IMR-90 (cell line): ENCODE data around the gene TMTC1. TPM values are rescaled to one million over a fixed set of nuclear protein-coding genes. Genes with fewer than 3 reads are reported as not detected.

Experiments used
- ATAC-seq: fragments of 200-7000 bp; cut with Tn5 transposase; 2 replicates; pipeline ENCODE4 v1.9.1; 2020; ENCODE audit warnings: low read depth, mild to moderate bottlenecking, moderate library complexity
- BruUV-seq: library from RNA; stranded (reverse); fragments of 400-500 nt; replicated peaks from 2 replicates; lab custom pipeline; 2021; lab: Mats Ljungman, UMichigan
- CTCF ChIA-PET: fragments of 300-600 bp; formaldehyde crosslinking; extraction: SDS; loops from one replicate; lab custom pipeline; 2021; ENCODE audit warnings: antibody characterized with exemption; lab: Yijun Ruan, JAX
- POLR2A ChIA-PET: fragments of 300-600 bp; sonication (Branson Sonifier 250); formaldehyde crosslinking; loops from one replicate; lab custom pipeline; 2022; ENCODE audit warnings: antibody characterized with exemption; ENCODE audit not compliant: unreplicated experiment; lab: Charles Lee
- DNase-seq: peaks from one replicate; pipeline ENCODE4 v3.0.0; 2013
- H2AFZ ChIP-seq: replicated peaks from 2 replicates; pipeline ENCODE3; 2013; ENCODE audit warnings: low read length, mild to moderate bottlenecking; ENCODE audit not compliant: poor library complexity
- H2AK5ac ChIP-seq: 2 replicates; pipeline ENCODE4 v1.6.1; 2013; ENCODE audit warnings: low read depth, low read length, inconsistent platforms
- H2AK9ac ChIP-seq: replicated peaks from 2 replicates; pipeline ENCODE3; 2013; ENCODE audit warnings: mild to moderate bottlenecking, low read depth, low read length, moderate library complexity; ENCODE audit not compliant: poor library complexity
- H2BK120ac ChIP-seq: 2 replicates; pipeline ENCODE4 v1.6.1; 2013; ENCODE audit warnings: low read depth, low read length, inconsistent platforms
- H2BK15ac ChIP-seq: 3 replicates; pipeline ENCODE4 v1.6.1; 2013; ENCODE audit warnings: low read depth, low read length, inconsistent platforms
- H2BK20ac ChIP-seq: 2 replicates; pipeline ENCODE4 v1.6.1; 2013; ENCODE audit warnings: low read depth, mild to moderate bottlenecking, inconsistent platforms, low read length, moderate library complexity
- H2BK5ac ChIP-seq: 2 replicates; pipeline ENCODE4 v1.6.1; 2013; ENCODE audit warnings: mild to moderate bottlenecking, low read depth, low read length, inconsistent platforms; ENCODE audit not compliant: poor library complexity, severe bottlenecking
- H3K14ac ChIP-seq: replicated peaks from 2 replicates; pipeline ENCODE4 v1.6.1; 2013; ENCODE audit warnings: low read depth, low read length, inconsistent platforms
- H3K18ac ChIP-seq: 2 replicates; pipeline ENCODE4 v1.6.1; 2013; ENCODE audit warnings: low read depth, low read length, control low read depth
- H3K23ac ChIP-seq: 2 replicates; pipeline ENCODE4 v1.6.1; 2013; ENCODE audit warnings: low read depth, low read length, inconsistent platforms
- H3K27ac ChIP-seq: 2 replicates; pipeline ENCODE4 v1.5.1; 2013; ENCODE audit warnings: mild to moderate bottlenecking, control low read depth, low read length; ENCODE audit not compliant: insufficient read depth
- H3K27me3 ChIP-seq: 2 replicates; pipeline ENCODE4 v1.6.1; 2013; ENCODE audit warnings: low read length; ENCODE audit not compliant: control insufficient read depth, insufficient read depth
- H3K36me3 ChIP-seq: 2 replicates; pipeline ENCODE4 v1.6.1; 2013; ENCODE audit warnings: low read length, mixed read lengths; ENCODE audit not compliant: control insufficient read depth, insufficient read depth
- H3K4ac ChIP-seq: 2 replicates; pipeline ENCODE4 v1.6.1; 2013; ENCODE audit warnings: low read depth, low read length, inconsistent platforms
- H3K4me1 ChIP-seq: 2 replicates; pipeline ENCODE4 v1.6.1; 2013; ENCODE audit warnings: low read length, mixed read lengths; ENCODE audit not compliant: control insufficient read depth, insufficient read depth
- H3K4me2 ChIP-seq: 2 replicates; pipeline ENCODE4 v1.6.1; 2013; ENCODE audit warnings: low read depth, mild to moderate bottlenecking, control low read depth, low read length, moderate library complexity
- H3K4me3 ChIP-seq: 2 replicates; pipeline ENCODE4 v1.5.1; 2013; ENCODE audit warnings: low read depth, mild to moderate bottlenecking, control low read depth, low read length, moderate library complexity; ENCODE audit not compliant: insufficient read depth
- H3K56ac ChIP-seq: 2 replicates; pipeline ENCODE4 v1.6.1; 2013; ENCODE audit warnings: low read length, inconsistent platforms; ENCODE audit not compliant: insufficient read depth; ENCODE audit errors: extremely low read depth
- H3K79me1 ChIP-seq, 2 experiments: 2 replicates each; pipeline ENCODE4 v1.6.1; 2013; ENCODE audit warnings: low read length in 2 of 2, inconsistent platforms in 1 of 2, low read depth in 1 of 2
- H3K9ac ChIP-seq: 2 replicates; pipeline ENCODE4 v1.6.1; 2013; ENCODE audit warnings: low read depth, low read length, control low read depth
- H3K9me1 ChIP-seq: 2 replicates; pipeline ENCODE4 v1.6.1; 2013; ENCODE audit warnings: low read length, inconsistent platforms; ENCODE audit not compliant: insufficient read depth
- H3K9me3 ChIP-seq: 2 replicates; pipeline ENCODE4 v1.6.1; 2013; ENCODE audit warnings: low read length; ENCODE audit not compliant: control insufficient read depth, insufficient read depth
- H4K20me1 ChIP-seq: 2 replicates; pipeline ENCODE4 v1.6.1; 2013; ENCODE audit warnings: low read length, inconsistent platforms; ENCODE audit not compliant: insufficient read depth
- H4K5ac ChIP-seq: 2 replicates; pipeline ENCODE4 v1.6.1; 2013; ENCODE audit warnings: mild to moderate bottlenecking, low read depth, low read length, control low read depth
- H4K8ac ChIP-seq, 2 experiments: 2 replicates each; pipeline ENCODE4 v1.6.1; 2013; ENCODE audit warnings: low read depth in 2 of 2, low read length in 2 of 2, control low read depth in 1 of 2, inconsistent platforms in 1 of 2
- H4K91ac ChIP-seq: 2 replicates; pipeline ENCODE4 v1.6.1; 2013; ENCODE audit warnings: low read depth, low read length, inconsistent platforms; ENCODE audit not compliant: insufficient read depth
- BHLHE40 ChIP-seq: fragments of 150-350 bp; IDR thresholded peaks from 2 replicates; pipeline ENCODE4 v1.6.1; 2016; ENCODE audit warnings: mild to moderate bottlenecking, low read depth, low read length
- CEBPB ChIP-seq: IDR thresholded peaks from 2 replicates; pipeline ENCODE4 v1.6.1; 2012; ENCODE audit warnings: low read depth, low read length, improper control_type of control experiment
- CHD1 ChIP-seq: IDR thresholded peaks from 2 replicates; pipeline ENCODE4 v1.6.1; 2012; ENCODE audit warnings: low read depth, low read length, improper control_type of control experiment
- CTCF ChIP-seq: conservative IDR thresholded peaks from 2 replicates; pipeline ENCODE4 v1.5.1; 2012; ENCODE audit warnings: mild to moderate bottlenecking, low read depth, low read length, improper control_type of control experiment
- ELK1 ChIP-seq: fragments of 150-350 bp; IDR thresholded peaks from 2 replicates; pipeline ENCODE4 v1.6.1; 2016; ENCODE audit warnings: low read depth, mild to moderate bottlenecking, low read length, moderate library complexity, borderline replicate concordance
- FOS ChIP-seq: fragments of 150-350 bp; IDR thresholded peaks from 2 replicates; pipeline ENCODE4 v1.6.1; 2016; ENCODE audit warnings: low read depth, low read length
- MAFK ChIP-seq: IDR thresholded peaks from 2 replicates; pipeline ENCODE4 v1.6.1; 2012; ENCODE audit warnings: low read depth, low read length, improper control_type of control experiment
- MXI1 ChIP-seq: IDR thresholded peaks from 2 replicates; pipeline ENCODE4 v1.6.1; 2012; ENCODE audit warnings: low read depth, mild to moderate bottlenecking, low read length, moderate library complexity, borderline replicate concordance
- NFE2L2 ChIP-seq: fragments of 150-350 bp; IDR thresholded peaks from 2 replicates; pipeline ENCODE4 v1.6.1; 2016; ENCODE audit warnings: low read depth, mild to moderate bottlenecking, low read length
- POLR2A ChIP-seq: IDR thresholded peaks from 2 replicates; pipeline ENCODE4 v1.6.1; 2012; ENCODE audit warnings: mild to moderate bottlenecking, low read depth, low read length
- RCOR1 ChIP-seq: IDR thresholded peaks from 2 replicates; pipeline ENCODE4 v1.6.1; 2012; ENCODE audit warnings: mild to moderate bottlenecking, low read length, improper control_type of control experiment; ENCODE audit not compliant: insufficient replicate concordance
- RFX5 ChIP-seq: IDR thresholded peaks from 2 replicates; pipeline ENCODE4 v1.8.0; 2012; ENCODE audit warnings: low read depth, mild to moderate bottlenecking, low read length, moderate library complexity
- SMC3 ChIP-seq: fragments of 150-350 bp; IDR thresholded peaks from 2 replicates; pipeline ENCODE4 v1.6.1; 2016; ENCODE audit warnings: low read depth, mild to moderate bottlenecking, antibody characterized with exemption, low read length, moderate library complexity
- USF2 ChIP-seq: fragments of 150-350 bp; IDR thresholded peaks from 2 replicates; pipeline ENCODE4 v1.6.1; 2017; ENCODE audit warnings: mild to moderate bottlenecking, antibody characterized with exemption, low read length, low read depth
- WGBS, 2 experiments: methylation state at CpG; one replicate each; pipeline versions ENCODE4 v1.1.5 to v1.1.7; 2013; ENCODE audit warnings: missing lambda C conversion rate in 2 of 2; ENCODE audit not compliant: insufficient read length in 1 of 2; ENCODE audit errors: extremely low coverage in 2 of 2; 5-methylcytosine and 5-hydroxymethylcytosine counted together
- dilution Hi-C: fragments of 300-500 bp; cut with HindIII; formaldehyde crosslinking; loops from one replicate; pipeline ENCODE4 v1.14.3; 2018; ENCODE audit warnings: low sequenced_read_pairs; ENCODE audit not compliant: unreplicated experiment
- in situ Hi-C: fragments of 300-500 bp; cut with MboI; formaldehyde crosslinking; loops from 3 replicates; pipeline ENCODE4 v1.14.3; 2019; ENCODE audit warnings: low sequenced_read_pairs, inconsistent platforms, mixed read lengths
- intact Hi-C: fragments of 100-400 bp; cut with micrococcal nuclease; formaldehyde crosslinking; loops from 2 replicates; pipeline ENCODE4 v1.10.0; 2022
- polyA plus RNA-seq, 3 experiments: library from polyadenylated mRNA; depleted of rRNA; stranded (reverse); fragments of >200 nt; gene quantifications; 2 replicates each; pipeline ENCODE4 v1.2.3, GENCODE V29; 2012; ENCODE audit warnings: low replicate concordance in 1 of 3
- total RNA-seq: library from RNA; depleted of rRNA; stranded (reverse); fragments of >200 nt; gene quantifications from 2 replicates; pipeline ENCODE4 v1.2.3, GENCODE V29; 2012

Gene TMTC1
- total and polyA plus RNA-seq, 2 of the 4 experiments (the other 2 are of a cell fraction), result 12.5 to 36.4 TPM

GRCh38 chr12:29510591-29511185 lies 273.1 kb downstream of the TMTC1 start:
- Histone ChIP-seq H2BK5ac (no peak overlapping the region), H4K8ac (no peak overlapping the region), H2BK20ac (no peak overlapping the region), H3K79me1 (peaks cover 0 to 7% of the 10 kb centered on the region in 2 experiments; a peak in 2 of 4 replicates), H3K4ac (no peak overlapping the region), H2AFZ (no peak overlapping the region), H2AK9ac (no peak overlapping the region), H2BK120ac (no peak overlapping the region), H3K14ac (no peak overlapping the region), H3K4me1 (peaks cover 3% of the 10 kb centered on the region; the same call in 1 of the 2 replicates), H3K23ac (no peak overlapping the region), H3K36me3 (peaks cover 20% of the 10 kb centered on the region), H3K18ac (no peak overlapping the region), H2AK5ac (no peak overlapping the region), H2BK15ac (no peak overlapping the region), H3K27me3 (no peaks in the 10 kb centered on the region), H4K20me1 (no peaks in the 10 kb centered on the region), H3K9me3 (no peaks in the 10 kb centered on the region), H4K5ac (no peak overlapping the region), H3K4me2 (no peak overlapping the region), H3K4me3 (no peak overlapping the region), H3K9me1 (peaks cover 11% of the 10 kb centered on the region; the same call in 1 of the 2 replicates), H3K9ac (no peak overlapping the region), H4K91ac (no peak overlapping the region), H3K56ac (no peak overlapping the region), H3K27ac (no peak overlapping the region)
- CTCF ChIA-PET, result interaction anchor here (0.8 kb wide), 1 partner anchor 8 kb away, joined by 3 read pairs; no protein-coding TSS in a partner anchor
- POLR2A ChIA-PET, result no interaction called here
- ATAC-seq (no peak), DNase-seq (no peak)
- 73% methylated on average over 4 of the region's 6 CpGs; no CpG with 5 or more reads in 1 of the 2 experiments for WGBS, 2 experiments
- intact Hi-C loops, result loop anchor here (10.0 kb wide), 1 partner anchor 934 kb away; no protein-coding TSS in a partner anchor
- in situ Hi-C loops, result loop anchor here (25.0 kb wide), 1 partner anchor 1302 kb away; no protein-coding TSS in a partner anchor
- BruUV-seq, result no TSS peak
- dilution Hi-C loops, result no loop called here
- TF ChIP-seq POLR2A, result no peak
- TF ChIP-seq RCOR1, result no peak
- TF ChIP-seq MXI1, result no peak
- no peak for TF ChIP-seq BHLHE40
- no peak for TF ChIP-seq CTCF
- no peak for TF ChIP-seq ELK1
- TF ChIP-seq FOS, result no peak
- TF ChIP-seq SMC3, result no peak
- no peak for TF ChIP-seq USF2
- TF ChIP-seq MAFK, result no peak
- TF ChIP-seq CHD1, result no peak
- no peak for TF ChIP-seq RFX5
- TF ChIP-seq CEBPB, result no peak
- no peak for TF ChIP-seq NFE2L2
